Measurements from ENCODE around the gene USP13. TPM values are rescaled to one million over a fixed set of nuclear protein-coding genes. Genes with fewer than 3 reads are reported as not detected.

The USP13 gene
- total RNA-seq, 3 donors from 2014 or later = 11.4 to 17.3 (median 11.8) TPM

DNA sequence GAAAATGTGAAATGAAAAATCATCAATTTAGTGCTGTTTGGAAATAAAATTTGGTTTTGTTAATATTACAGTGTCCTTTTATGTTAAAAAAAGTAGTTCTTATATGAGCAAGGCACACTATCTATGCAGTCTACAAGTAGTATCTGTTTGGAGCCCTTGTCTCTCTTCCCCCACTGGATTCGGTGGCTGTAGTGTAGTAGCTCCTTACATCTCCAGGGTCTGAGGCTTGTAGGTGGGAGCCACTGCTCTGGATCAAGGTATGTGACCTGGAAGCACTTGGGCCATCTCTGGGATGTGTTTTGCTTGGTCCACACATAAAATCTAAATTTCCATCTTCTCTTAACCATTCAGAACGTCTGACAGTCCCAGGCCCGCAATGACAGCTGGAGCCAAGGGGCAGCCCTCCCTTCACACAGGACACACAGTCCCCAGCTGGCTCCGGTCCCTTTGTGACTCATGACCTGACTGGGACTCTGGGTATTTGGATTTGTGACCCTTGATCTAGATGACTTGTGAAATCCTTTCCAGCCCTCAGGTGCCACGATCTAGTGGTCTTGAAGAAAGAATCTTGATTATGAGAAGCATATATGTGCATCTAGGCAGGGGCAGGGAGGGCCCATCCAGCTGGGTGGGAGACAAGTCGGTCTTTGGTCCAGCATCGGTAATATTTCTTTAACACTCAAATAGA is 80.0 kb downstream of the USP13 start:
- intact Hi-C loops (cut with DNase I; ENCODE audit: low total_unique reads) = no loop called here
- Histone ChIP-seq H3K27me3 (no peaks in the 10 kb centered on the region), H3K36me3 (no peaks in the 10 kb centered on the region), H3K27ac (no peak overlapping the region), H3K4me3 (no peak overlapping the region), H3K4me1 (no peaks in the 10 kb centered on the region), H3K9me3 (no peaks in the 10 kb centered on the region)
- DNase-seq (ENCODE audit: low spot score in 2 of 2) = no peak
- TF ChIP-seq, protein P1, sequence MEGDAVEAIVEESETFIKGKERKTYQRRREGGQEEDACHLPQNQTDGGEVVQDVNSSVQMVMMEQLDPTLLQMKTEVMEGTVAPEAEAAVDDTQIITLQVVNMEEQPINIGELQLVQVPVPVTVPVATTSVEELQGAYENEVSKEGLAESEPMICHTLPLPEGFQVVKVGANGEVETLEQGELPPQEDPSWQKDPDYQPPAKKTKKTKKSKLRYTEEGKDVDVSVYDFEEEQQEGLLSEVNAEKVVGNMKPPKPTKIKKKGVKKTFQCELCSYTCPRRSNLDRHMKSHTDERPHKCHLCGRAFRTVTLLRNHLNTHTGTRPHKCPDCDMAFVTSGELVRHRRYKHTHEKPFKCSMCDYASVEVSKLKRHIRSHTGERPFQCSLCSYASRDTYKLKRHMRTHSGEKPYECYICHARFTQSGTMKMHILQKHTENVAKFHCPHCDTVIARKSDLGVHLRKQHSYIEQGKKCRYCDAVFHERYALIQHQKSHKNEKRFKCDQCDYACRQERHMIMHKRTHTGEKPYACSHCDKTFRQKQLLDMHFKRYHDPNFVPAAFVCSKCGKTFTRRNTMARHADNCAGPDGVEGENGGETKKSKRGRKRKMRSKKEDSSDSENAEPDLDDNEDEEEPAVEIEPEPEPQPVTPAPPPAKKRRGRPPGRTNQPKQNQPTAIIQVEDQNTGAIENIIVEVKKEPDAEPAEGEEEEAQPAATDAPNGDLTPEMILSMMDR (IDR thresholded peaks at IDR 0.05) = no peak
- TF ChIP-seq POLR2A (IDR thresholded peaks at IDR 0.05) = no peak
- no peak for TF ChIP-seq POLR2AphosphoS5 (IDR thresholded peaks at IDR 0.05)

DNA sequence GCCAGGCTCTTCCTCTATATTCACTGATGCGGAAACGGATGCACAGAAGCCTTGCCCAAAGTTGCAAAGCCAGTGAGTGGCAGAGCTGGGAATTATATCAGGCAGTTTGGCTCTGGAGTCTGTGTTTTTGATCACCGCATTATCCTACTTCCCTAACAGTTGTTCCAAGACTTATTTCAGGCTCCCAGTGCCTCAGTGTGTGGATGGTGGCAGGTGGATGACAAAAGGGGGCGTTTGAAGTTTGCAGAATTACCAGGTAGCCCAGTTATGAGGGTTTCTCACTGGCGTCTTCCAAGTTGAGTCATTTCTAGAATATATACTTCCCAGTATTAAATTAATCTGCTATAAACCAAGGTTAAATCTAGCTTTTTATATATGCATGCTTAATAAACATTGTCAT is 81.0 kb downstream of the USP13 start:
- TF ChIP-seq POLR2A (IDR thresholded peaks at IDR 0.05) = no peak
- TF ChIP-seq, protein P1 (IDR thresholded peaks at IDR 0.05) = no peak
- TF ChIP-seq POLR2AphosphoS5 (IDR thresholded peaks at IDR 0.05) = no peak
- DNase-seq (ENCODE audit: low spot score in 2 of 2) = no peak
- Histone ChIP-seq H3K36me3 (no peaks in the 10 kb centered on the region), H3K27me3 (no peaks in the 10 kb centered on the region), H3K27ac (no peak overlapping the region), H3K4me1 (no peaks in the 10 kb centered on the region), H3K9me3 (no peaks in the 10 kb centered on the region), H3K4me3 (no peak overlapping the region)
- intact Hi-C loops (cut with DNase I; ENCODE audit: low total_unique reads) = no loop called here

DNA sequence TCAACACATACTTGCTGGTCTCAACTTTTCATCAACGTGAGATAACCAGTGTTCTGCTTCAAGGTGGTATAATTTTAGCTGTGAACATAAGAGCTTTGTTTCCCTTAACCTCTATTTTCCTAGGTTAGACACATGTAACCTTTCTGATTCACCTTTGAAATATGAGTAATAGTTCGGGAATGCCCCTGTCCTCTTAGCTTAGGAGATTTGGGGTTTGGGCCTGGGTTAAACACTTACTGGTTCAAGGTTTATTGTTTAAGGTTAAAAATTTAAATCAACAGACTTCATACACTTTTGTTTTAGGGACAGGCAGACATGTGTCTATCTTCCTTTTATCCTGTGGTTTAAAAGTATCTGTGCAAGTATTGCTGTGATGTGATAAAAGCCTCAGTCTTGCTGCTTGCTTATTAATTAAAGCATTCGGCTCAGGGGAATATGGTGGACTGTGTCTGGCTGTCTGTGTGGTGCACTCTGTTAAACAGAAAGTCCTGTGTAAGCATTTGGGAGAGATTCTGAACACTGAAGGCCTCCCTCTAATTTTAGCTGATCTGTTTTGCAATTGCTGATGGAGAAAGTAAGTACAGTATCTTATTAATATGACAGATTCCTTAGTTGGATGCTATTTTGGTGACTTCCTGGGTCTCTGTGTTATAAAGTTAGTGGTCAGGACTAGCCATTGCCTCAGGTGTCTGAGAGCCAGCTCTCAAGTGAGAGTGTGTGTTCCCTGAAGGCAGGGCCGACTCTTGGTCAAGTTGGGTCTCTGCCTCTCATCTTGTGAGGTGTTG is 81.8 kb downstream of the USP13 start:
- Histone ChIP-seq H3K9me3 (no peaks in the 10 kb centered on the region), H3K4me1 (no peaks in the 10 kb centered on the region), H3K27ac (no peak overlapping the region), H3K36me3 (no peaks in the 10 kb centered on the region), H3K4me3 (no peak overlapping the region), H3K27me3 (no peaks in the 10 kb centered on the region)
- intact Hi-C loops (cut with DNase I; ENCODE audit: low total_unique reads) = no loop called here
- DNase-seq (ENCODE audit: low spot score in 2 of 2) = no peak
- TF ChIP-seq, protein P1 (IDR thresholded peaks at IDR 0.05) = no peak
- TF ChIP-seq POLR2A (IDR thresholded peaks at IDR 0.05) = no peak
- no peak for TF ChIP-seq POLR2AphosphoS5 (IDR thresholded peaks at IDR 0.05)

DNA sequence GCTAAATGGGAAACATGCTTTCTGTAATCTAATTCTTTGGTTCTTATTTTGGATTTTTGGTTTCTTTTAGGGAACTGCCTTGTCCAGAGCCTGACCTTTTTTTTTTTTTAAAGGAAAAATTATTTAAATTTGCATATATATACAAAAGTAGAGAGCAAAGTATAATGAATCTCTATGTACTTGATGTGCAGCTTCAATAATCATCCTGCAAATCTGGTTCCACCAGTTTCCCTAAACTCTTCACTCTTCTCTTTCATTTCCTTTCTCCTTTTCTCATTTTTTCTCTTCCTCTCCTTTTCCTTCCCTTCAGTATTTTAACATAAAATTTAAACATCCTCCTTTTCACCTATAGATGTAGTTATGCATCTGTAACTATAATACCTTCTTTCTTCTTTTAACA is 82.5 kb downstream of the USP13 start:
- Histone ChIP-seq H3K27me3 (no peaks in the 10 kb centered on the region), H3K27ac (no peak overlapping the region), H3K4me3 (no peak overlapping the region), H3K36me3 (no peaks in the 10 kb centered on the region), H3K4me1 (no peaks in the 10 kb centered on the region), H3K9me3 (no peaks in the 10 kb centered on the region)
- intact Hi-C loops (cut with DNase I; ENCODE audit: low total_unique reads) = no loop called here
- TF ChIP-seq, protein P1 (IDR thresholded peaks at IDR 0.05) = no peak
- no peak for TF ChIP-seq POLR2A (IDR thresholded peaks at IDR 0.05)
- DNase-seq (ENCODE audit: low spot score in 2 of 2) = no peak

- H3K27me3 ChIP-seq = no peaks in the 10 kb centered on the region
- no peak for TF ChIP-seq POLR2A (IDR thresholded peaks at IDR 0.05)
- TF ChIP-seq, protein P1 (IDR thresholded peaks at IDR 0.05) = no peak
- no peak for TF ChIP-seq POLR2AphosphoS5 (IDR thresholded peaks at IDR 0.05)
- no peaks in the 10 kb centered on the region for H3K9me3 ChIP-seq
- no peak for DNase-seq (ENCODE audit: low spot score in 2 of 2)
- no peaks in the 10 kb centered on the region for H3K36me3 ChIP-seq
- H3K4me1 ChIP-seq = no peaks in the 10 kb centered on the region
- H3K4me3 ChIP-seq = no peak overlapping the region
- no peak overlapping the region for H3K27ac ChIP-seq
- intact Hi-C loops (cut with DNase I; ENCODE audit: low total_unique reads) = no loop called here
Measured at GRCh38 chr3:179738998-179739397, 86.2 kb downstream of the USP13 start.
